GM19351 (cell line): Measurements from ENCODE around the gene WDR20.
A peak's percentile ranks its signal among the peaks of the same experiment; 100 is the strongest.

ENCODE experiments used
- ATAC-seq: cut with Tn5 transposase; IDR thresholded peaks from one replicate; pipeline ENCODE4 v1.9.1; 2021; ENCODE audit warnings: mild to moderate bottlenecking, moderate library complexity; ENCODE audit not compliant: unreplicated experiment

WDR20 gene

GRCh38 chr14:102215576-102216250, 76.0 kb downstream of the WDR20 start:
- no peak for ATAC-seq

GRCh38 chr14:102217399-102217798, 77.7 kb downstream of the WDR20 start:
- no peak for ATAC-seq

- ATAC-seq, result no peak
Observed at GRCh38 chr14:102217987-102218421, 78.3 kb downstream of the WDR20 start.

DNA sequence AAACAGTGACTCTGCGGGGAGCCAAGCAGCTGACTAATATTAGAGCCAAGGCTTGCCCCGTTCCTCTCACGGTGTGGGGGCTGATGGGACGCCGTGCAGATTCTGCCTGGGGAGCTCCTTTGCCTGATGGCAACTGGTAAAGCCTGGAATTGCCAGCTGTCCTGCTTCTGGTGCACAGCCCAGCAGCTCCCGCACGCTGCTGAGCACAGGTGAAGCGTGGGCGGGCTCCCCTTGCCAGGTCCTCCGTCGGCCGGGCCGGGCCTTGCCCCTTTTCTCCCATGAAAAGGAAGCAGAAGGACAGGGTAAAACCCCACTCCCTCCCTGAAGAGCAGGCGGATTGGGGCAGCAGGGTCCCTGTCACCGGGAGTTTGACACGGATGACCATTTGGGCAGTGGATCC, 79.0 kb downstream of the WDR20 start:
- ATAC-seq, result no peak

DNA sequence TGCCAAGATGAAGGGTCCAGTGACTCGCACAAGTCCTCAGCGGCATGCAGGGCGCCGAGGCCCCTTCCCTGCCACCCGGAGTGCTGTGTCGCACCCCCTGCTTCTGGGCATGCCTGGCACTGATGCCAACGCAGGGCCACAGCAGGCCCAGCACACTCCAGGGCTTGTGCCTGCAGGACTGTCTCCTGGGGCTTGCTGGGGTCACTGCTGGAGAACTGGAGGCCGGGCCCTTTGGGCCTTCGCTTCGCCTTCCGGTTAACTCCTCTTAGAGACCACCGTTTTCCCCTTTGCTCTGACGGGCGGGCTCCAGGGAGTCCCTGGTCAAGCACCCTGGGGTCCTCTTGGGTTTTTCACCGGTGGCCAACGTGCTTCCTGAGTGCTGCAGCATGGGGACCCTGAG, 79.6 kb downstream of the WDR20 start:
- no peak for ATAC-seq

DNA sequence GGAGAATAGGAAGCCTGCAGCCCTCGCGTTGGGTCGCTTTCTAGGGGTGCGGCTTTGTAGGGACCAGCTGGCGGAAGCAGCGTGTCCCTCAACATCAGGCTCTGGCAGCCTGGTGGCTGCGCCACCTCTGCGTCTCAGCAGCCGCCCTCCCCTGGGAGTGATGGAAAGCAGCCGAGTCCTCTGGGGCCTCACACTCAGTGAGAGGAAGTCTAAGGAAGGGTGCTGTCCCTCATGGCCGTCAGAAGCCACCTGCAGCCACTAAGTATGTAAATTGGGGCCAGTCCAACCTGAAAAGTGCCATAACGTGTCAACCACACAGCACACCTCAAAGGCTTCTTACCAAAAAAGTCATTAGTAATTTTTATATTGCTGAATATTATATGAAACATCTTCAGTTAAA, 80.3 kb downstream of the WDR20 start:
- ATAC-seq, result peak; percentile 96

DNA sequence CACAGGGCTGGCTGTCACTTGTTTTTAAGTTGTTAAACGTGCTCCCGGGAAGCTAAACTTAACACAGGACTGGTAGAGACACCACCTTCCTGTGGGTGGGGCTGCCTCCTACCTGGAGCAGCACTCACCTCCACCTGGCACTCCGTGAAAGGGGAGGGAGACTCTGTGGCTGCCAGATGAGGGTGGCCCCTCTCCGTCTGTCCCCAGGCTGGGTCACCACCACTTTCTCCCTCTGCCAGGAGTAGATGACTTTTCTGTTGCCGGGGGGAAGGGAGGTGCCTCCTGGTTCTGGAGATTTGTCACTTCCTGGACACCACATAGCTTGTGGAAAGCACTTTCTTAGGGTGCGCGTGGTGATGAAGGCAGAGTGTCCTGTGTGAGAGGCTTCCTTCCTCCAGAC, 81.3 kb downstream of the WDR20 start:
- ATAC-seq, result no peak

DNA sequence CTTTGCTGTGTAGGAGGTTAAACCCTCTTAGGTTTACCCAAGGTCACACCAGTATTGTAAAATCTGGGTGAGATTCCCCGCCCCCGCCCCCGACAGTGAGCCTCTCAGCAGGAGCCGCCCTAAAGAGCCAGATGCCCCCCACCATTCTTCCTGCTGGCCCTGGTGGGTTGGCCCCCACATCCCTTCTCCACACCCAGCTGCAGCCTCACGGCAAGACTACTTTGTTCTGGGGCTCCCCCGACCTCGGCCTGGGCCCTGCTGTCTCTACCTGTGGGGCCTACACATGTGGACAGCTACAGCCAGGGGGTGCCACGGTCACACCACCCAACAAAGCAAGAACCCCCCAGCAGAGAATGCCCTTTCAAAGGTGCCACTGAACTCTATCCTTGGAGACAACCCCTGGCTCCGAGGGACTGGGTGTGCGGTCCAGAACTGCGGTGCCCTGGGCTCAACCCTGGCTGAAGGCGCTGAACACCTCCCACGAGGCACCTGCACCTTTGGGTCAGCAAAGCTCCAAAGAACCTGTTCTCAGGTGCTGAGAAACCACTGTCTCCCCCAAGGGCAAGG, 82.4 kb downstream of the WDR20 start:
- no peak for ATAC-seq

DNA sequence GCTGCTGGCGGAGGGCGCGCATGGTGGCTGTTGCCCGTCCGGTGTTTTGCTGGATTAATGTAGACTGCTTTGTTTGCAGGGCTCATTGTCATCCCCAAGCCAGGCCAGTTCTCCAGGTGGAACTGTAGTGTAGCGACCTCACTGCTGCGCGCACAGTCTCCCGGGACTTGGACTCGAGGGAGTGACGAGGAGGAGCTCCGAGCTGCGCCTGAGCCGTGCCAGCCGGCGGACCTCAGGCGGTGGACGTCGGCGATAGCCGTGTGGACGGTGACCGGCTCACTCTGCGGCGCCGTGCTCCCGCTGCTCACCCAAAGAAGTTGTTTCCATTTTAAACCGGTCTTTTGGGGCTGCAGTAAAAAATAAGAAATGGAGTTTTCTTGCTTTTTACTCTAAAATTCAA, 83.1 kb downstream of the WDR20 start:
- no peak for ATAC-seq

GRCh38 chr14:102223682-102224081, 84.0 kb downstream of the WDR20 start:
- no peak for ATAC-seq

- no peak for ATAC-seq
Observed at GRCh38 chr14:102225386-102225785, 85.7 kb downstream of the WDR20 start.

GRCh38 chr14:102225936-102226335, 86.2 kb downstream of the WDR20 start:
- no peak for ATAC-seq

- no peak for ATAC-seq
Observed at GRCh38 chr14:102226356-102227125, 86.8 kb downstream of the WDR20 start.

DNA sequence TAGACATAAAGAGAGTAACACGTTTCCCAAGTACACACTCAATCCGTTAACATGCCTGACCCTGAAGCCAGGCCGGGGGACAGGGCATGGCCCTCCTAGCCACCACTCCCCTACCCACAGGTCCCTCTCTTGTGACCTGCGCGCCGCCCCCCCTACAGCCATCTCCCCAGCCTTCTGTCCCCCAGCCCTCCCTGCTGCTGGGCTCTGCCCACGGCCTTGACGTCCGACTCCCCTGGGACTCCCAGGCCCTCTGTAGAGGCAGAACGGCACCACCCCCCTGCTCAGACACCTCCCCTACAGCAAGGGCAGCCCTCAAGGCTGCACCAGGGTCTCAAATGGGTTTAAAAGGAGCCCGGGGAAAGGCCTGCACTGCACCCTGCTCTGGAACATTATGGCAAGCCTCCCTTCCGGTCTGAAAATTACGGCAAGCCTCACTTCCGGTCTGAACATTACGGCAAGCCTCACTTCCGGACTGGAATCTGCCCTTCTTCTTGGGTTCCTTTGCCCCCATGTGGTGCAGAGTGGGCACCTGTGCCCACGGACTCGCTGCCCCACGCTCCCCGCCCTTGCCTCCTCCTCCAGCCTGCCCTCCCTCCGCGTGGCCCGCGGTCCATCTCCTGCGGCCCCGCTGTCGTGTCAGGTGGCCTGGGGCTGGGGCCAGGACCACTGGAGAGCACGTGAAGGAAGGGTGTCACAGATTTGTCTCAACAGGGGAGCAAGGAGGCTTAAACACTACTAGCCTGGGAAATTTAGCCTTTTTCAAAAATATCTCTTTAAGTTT, 87.7 kb downstream of the WDR20 start:
- no peak for ATAC-seq

DNA sequence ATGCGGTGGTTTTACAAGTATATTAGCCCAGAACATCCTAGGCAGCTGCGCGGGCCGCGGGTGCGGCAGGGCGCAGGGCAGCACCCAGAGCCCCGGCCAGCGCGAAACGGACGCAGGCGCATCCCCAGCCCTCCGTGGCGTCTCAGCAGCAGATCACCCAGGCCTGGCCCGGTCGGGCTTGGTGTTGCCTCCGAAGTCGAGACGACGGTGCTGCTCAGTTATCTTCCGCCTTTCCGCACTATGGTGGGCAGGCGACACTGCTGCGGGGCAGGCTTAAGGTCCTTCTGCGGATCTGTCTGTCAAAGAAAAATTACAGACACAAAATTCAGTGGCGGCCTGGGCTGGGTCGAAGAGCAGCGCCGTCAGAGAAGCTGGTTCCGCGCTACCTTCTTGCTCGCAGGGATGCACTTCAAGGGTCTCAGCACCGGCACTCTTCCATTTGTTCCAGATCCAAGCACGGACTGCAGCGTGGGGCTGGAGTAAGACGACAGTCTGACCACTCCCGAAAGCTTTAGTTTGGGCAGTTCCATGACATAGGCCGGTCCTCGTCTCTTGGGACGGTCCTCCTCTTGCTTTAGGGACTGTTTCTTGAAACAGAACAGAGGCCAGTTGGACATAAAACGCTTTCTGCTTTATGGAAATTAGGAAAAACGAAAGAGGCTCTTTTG, 89.5 kb downstream of the WDR20 start:
- ATAC-seq, result no peak

GRCh38 chr14:102229739-102230092, 90.0 kb downstream of the WDR20 start:
- no peak for ATAC-seq

DNA sequence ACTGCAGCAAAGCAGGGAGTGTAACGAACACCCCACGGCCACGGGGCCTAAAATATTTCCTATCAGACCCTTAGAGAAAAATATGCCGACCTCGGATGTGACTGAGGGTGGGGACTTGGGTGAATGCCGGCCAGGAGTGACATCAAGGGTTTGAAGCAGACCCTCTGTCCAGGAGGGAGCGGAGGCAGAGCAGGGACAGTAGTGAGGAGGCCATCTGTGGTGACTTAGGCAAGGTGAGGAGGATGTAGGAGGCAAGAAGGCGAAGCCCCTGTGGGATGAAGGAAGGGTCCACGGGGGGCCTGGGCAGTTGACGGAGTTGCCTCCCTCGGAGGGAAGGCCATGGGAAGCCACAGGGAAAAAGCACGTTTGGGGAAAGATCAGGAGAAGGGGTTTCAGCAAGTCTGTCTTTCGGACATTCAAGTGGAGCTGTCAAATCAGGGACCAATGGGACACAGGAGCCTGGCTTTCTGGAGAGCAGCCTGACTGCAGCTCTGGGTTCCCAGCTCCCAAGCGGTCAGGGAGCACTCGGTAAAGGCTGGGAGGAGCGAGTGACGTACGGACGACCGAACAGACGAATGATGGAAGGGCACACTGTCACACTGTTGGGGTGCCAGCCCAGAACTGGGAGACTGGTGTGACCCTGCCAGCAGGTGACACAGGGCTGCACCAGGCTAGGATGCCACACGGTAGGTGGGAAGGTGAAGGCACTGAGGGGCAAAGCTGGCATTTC, 90.9 kb downstream of the WDR20 start:
- no peak for ATAC-seq

DNA sequence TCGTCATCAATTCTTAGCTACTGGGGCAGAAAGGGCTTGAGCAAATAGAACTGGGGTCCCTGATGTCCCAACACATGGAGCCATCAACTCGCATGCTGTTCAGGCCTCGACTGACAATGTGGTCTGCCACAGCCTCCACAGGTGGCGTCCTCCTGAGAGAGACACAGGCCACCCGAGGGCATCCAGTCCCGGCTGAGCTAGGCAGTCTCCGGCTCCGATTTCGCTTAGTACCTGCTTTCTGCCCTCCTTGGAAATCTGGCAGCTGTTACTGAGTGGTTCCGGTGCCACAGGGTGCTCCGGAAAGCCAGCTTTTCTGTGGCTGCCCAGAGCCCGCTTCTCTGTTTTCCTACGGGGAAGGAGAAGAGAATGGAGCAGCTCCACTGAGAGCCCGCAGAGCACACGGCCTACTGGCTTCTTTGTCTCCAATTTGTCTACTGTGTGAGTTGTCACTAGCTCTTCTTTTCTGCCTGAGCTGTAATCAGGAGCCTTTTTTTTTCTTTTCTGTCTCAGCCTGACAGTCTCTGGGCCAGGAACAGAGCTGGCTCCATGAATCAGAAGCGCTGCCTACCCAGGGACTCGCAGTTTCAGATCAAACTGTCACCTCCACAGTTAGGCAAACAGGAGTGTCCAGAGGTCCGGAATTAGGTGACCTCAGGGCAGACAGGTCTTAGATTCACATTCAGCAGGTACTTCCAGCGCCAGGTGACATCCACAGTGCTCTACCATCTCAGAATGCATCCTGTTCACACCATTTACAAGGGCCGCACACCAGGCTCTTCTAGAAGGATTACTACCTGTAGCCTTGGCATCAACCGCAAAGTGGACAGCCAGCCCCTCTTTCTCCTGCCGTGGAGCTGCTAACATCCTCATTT, 92.0 kb downstream of the WDR20 start:
- no peak for ATAC-seq

GRCh38 chr14:102232348-102232625, 92.6 kb downstream of the WDR20 start:
- no peak for ATAC-seq

- no peak for ATAC-seq
Observed at GRCh38 chr14:102233081-102233480, 93.4 kb downstream of the WDR20 start.
